H1 (cell line): Measurements from ENCODE around the gene DKK3. TPM values are rescaled to one million over a fixed set of nuclear protein-coding genes. Genes with fewer than 3 reads are reported as not detected.

Experiments
- CTCF ChIA-PET: fragments of 300-600 bp; sonication (Branson Sonifier 250); formaldehyde crosslinking; loops from one replicate; lab custom pipeline; 2021; ENCODE audit not compliant: partially characterized antibody; lab: Charles Lee
- POLR2A ChIA-PET: fragments of 300-600 bp; sonication (Branson Sonifier 250); formaldehyde crosslinking; loops from one replicate; lab custom pipeline; 2021; ENCODE audit warnings: inconsistent platforms; ENCODE audit not compliant: partially characterized antibody; lab: Charles Lee
- DNase-seq, 2 experiments: peaks; one replicate each; pipeline versions ENCODE4 v3.0.0 to v3.0.0-alpha.2; 2010 to 2022; ENCODE audit warnings: low spot score in 2 of 2, low read depth in 1 of 2, mixed read lengths in 1 of 2
- FAIRE-seq: peaks from 2 replicates; lab custom pipeline; 2011; peaks lifted over from hg19 to GRCh38; lab: Jason Lieb, UNC
- H2AFZ ChIP-seq: 2 replicates; pipeline ENCODE4 v1.8.1; 2012; ENCODE audit warnings: low read length, inconsistent platforms
- H2AK5ac ChIP-seq: 2 replicates; pipeline ENCODE4 v1.6.1; 2013; ENCODE audit warnings: low read depth, low read length
- H2BK120ac ChIP-seq: replicated peaks from 2 replicates; pipeline ENCODE3; 2013; ENCODE audit warnings: low read depth, low read length, inconsistent platforms
- H2BK12ac ChIP-seq: 2 replicates; pipeline ENCODE4 v1.6.1; 2013; ENCODE audit warnings: low read depth, low read length
- H2BK15ac ChIP-seq: 2 replicates; pipeline ENCODE4 v1.6.1; 2013; ENCODE audit warnings: low read length
- H2BK20ac ChIP-seq: 2 replicates; pipeline ENCODE4 v1.6.1; 2013; ENCODE audit warnings: low read length
- H2BK5ac ChIP-seq: 2 replicates; pipeline ENCODE4 v1.6.1; 2013; ENCODE audit warnings: low read depth, low read length
- H3K14ac ChIP-seq: 2 replicates; pipeline ENCODE4 v1.6.1; 2013; ENCODE audit warnings: inconsistent platforms; ENCODE audit not compliant: insufficient read length
- H3K18ac ChIP-seq: 2 replicates; pipeline ENCODE4 v1.6.1; 2013; ENCODE audit warnings: low read length; ENCODE audit errors: extremely low read depth
- H3K23ac ChIP-seq: 2 replicates; pipeline ENCODE4 v1.6.1; 2013; ENCODE audit warnings: inconsistent platforms; ENCODE audit not compliant: insufficient read length
- H3K23me2 ChIP-seq: 2 replicates; pipeline ENCODE4 v1.6.1; 2013; ENCODE audit warnings: low read depth, low read length
- H3K27ac ChIP-seq: 2 replicates; pipeline ENCODE4 v1.6.1; 2011; ENCODE audit warnings: low read depth, low read length, inconsistent platforms
- H3K27me3 ChIP-seq, 4 experiments: replicated peaks in 1 of 4; 1 replicate in 1 of 4; 2 replicates in 3 of 4; pipeline versions ENCODE4 v1.6.1 to v1.8.1; 2011 to 2013; ENCODE audit warnings: low read length in 3 of 4, mild to moderate bottlenecking in 3 of 4, inconsistent platforms in 2 of 4, mixed read lengths in 2 of 4, moderate library complexity in 1 of 4; ENCODE audit not compliant: control insufficient read depth in 3 of 4, insufficient read depth in 3 of 4; ENCODE audit errors: extremely low read depth in 1 of 4
- H3K36me3 ChIP-seq, 4 experiments: 2 replicates each; pipeline versions ENCODE4 v1.6.1 to v1.8.1; 2011 to 2013; ENCODE audit warnings: mild to moderate bottlenecking in 4 of 4, low read length in 3 of 4, moderate library complexity in 2 of 4, control low read depth in 1 of 4, inconsistent platforms in 1 of 4; ENCODE audit not compliant: insufficient read depth in 4 of 4, control insufficient read depth in 2 of 4
- H3K4ac ChIP-seq: replicated peaks from 2 replicates; pipeline ENCODE3; 2013; ENCODE audit warnings: low read length, low read depth, mixed read lengths, inconsistent platforms; ENCODE audit not compliant: insufficient read length
- H3K4me1 ChIP-seq, 4 experiments: replicated peaks in 1 of 4; 1 replicate in 1 of 4; 2 replicates in 3 of 4; pipeline versions ENCODE4 v1.6.1 to v1.8.1; 2011 to 2013; ENCODE audit warnings: low read length in 3 of 4, inconsistent platforms in 2 of 4, mixed read lengths in 1 of 4; ENCODE audit not compliant: insufficient read depth in 4 of 4, control insufficient read depth in 3 of 4
- H3K4me2 ChIP-seq, 2 experiments: 2 replicates each; pipeline versions ENCODE4 v1.6.1 to v1.8.1; 2011 to 2013; ENCODE audit warnings: low read depth in 2 of 2, low read length in 2 of 2, control low read depth in 1 of 2, inconsistent platforms in 1 of 2, mild to moderate bottlenecking in 1 of 2; ENCODE audit not compliant: insufficient read depth in 1 of 2
- H3K4me3 ChIP-seq, 4 experiments: fragments of 200-600, 300-600 bp in 1 of 4; sonication (generic), shearing (Covaris generic), sonication (Bioruptor Twin) in 1 of 4; 2 replicates each; pipeline versions ENCODE4 v1.5.1 to v1.8.1; 2011 to 2016; ENCODE audit warnings: low read length in 4 of 4, low read depth in 3 of 4, control low read depth in 2 of 4, inconsistent platforms in 2 of 4, mild to moderate bottlenecking in 2 of 4, mixed read lengths in 1 of 4, moderate library complexity in 1 of 4; ENCODE audit not compliant: insufficient read depth in 2 of 4; ENCODE audit errors: extremely low read depth in 1 of 4
- H3K56ac ChIP-seq: replicated peaks from 2 replicates; pipeline ENCODE3; 2013; ENCODE audit warnings: low read depth, mild to moderate bottlenecking, mixed read lengths, low read length, inconsistent platforms; ENCODE audit not compliant: insufficient read length
- H3K79me1 ChIP-seq: 2 replicates; pipeline ENCODE4 v1.6.1; 2013; ENCODE audit warnings: low read depth, low read length, control low read depth
- H3K79me2 ChIP-seq, 2 experiments: 2 replicates each; pipeline versions ENCODE4 v1.6.1 to v1.8.1; 2012 to 2013; ENCODE audit warnings: low read length in 2 of 2, mild to moderate bottlenecking in 2 of 2, inconsistent platforms in 1 of 2; ENCODE audit not compliant: insufficient read depth in 2 of 2, control insufficient read depth in 1 of 2
- H3K9ac ChIP-seq, 4 experiments: replicated peaks in 1 of 4; 1 replicate in 1 of 4; 2 replicates in 3 of 4; pipeline versions ENCODE4 v1.6.1 to v1.8.1; 2011 to 2013; ENCODE audit warnings: low read depth in 3 of 4, low read length in 3 of 4, control low read depth in 2 of 4, mild to moderate bottlenecking in 2 of 4, moderate library complexity in 2 of 4, inconsistent platforms in 1 of 4; ENCODE audit errors: extremely low read depth in 1 of 4
- H3K9me3 ChIP-seq, 2 experiments: 2 replicates each; pipeline versions ENCODE4 v1.6.1 to v1.8.1; 2012 to 2013; ENCODE audit warnings: mild to moderate bottlenecking in 2 of 2, moderate library complexity in 2 of 2, control low read depth in 1 of 2, inconsistent platforms in 1 of 2, low read depth in 1 of 2, low read length in 1 of 2, mixed read lengths in 1 of 2; ENCODE audit not compliant: insufficient read depth in 2 of 2
- H4K20me1 ChIP-seq, 2 experiments: replicated peaks in 1 of 2; 2 replicates each; pipeline versions ENCODE3 to v1.8.1; 2011 to 2013; ENCODE audit warnings: inconsistent platforms in 2 of 2, low read length in 2 of 2, mild to moderate bottlenecking in 1 of 2; ENCODE audit not compliant: insufficient read depth in 2 of 2, control insufficient read depth in 1 of 2
- H4K5ac ChIP-seq: 2 replicates; pipeline ENCODE4 v1.6.1; 2013; ENCODE audit warnings: low read length, low read depth, mixed read lengths, inconsistent platforms; ENCODE audit not compliant: insufficient read length
- H4K8ac ChIP-seq: 2 replicates; pipeline ENCODE4 v1.8.0; 2013; ENCODE audit warnings: mild to moderate bottlenecking, moderate library complexity, low read length, inconsistent platforms; ENCODE audit not compliant: insufficient read depth; ENCODE audit errors: extremely low read depth
- H4K91ac ChIP-seq: replicated peaks from 2 replicates; pipeline ENCODE3; 2013; ENCODE audit warnings: low read length, mixed read lengths, inconsistent platforms; ENCODE audit not compliant: insufficient read length
- E2F6 ChIP-seq: IDR thresholded peaks from 2 replicates; pipeline ENCODE4 v1.6.1; 2012; ENCODE audit warnings: inconsistent platforms
- MAX ChIP-seq: IDR thresholded peaks from 2 replicates; pipeline ENCODE4 v1.6.1; 2012; ENCODE audit warnings: inconsistent platforms
- SP1 ChIP-seq: IDR thresholded peaks from 2 replicates; pipeline ENCODE4 v1.6.1; 2011; ENCODE audit warnings: low read depth, low read length
- SRF ChIP-seq: IDR thresholded peaks from 2 replicates; pipeline ENCODE4 v1.6.1; 2011; ENCODE audit warnings: mild to moderate bottlenecking, low read depth, low read length, moderate library complexity
- WGBS, 2 experiments: shearing (Covaris generic) in 1 of 2; methylation state at CpG; one replicate each; pipeline versions ENCODE4 v1.1.6 to v1.1.7; 2013 to 2015; ENCODE audit warnings: low lambda C conversion rate in 2 of 2, mixed read lengths in 2 of 2, inconsistent platforms in 1 of 2, low coverage in 1 of 2, missing lambda C conversion rate in 1 of 2; ENCODE audit not compliant: insufficient replicate concordance in 2 of 2, insufficient coverage in 1 of 2, insufficient read length in 1 of 2; ENCODE audit errors: extremely low coverage in 1 of 2, missing lambda C conversion rate in 1 of 2; 5-methylcytosine and 5-hydroxymethylcytosine counted together
- polyA plus RNA-seq, 7 experiments: library from polyadenylated mRNA; depleted of rRNA in 3 of 7; stranded (reverse) in 5 of 7; unstranded in 2 of 7; fragments of >200 nt in 5 of 7; fragments of 200-250 nt in 2 of 7; gene quantifications; 1 replicate in 5 of 7; 2 replicates in 1 of 7; 4 replicates in 1 of 7; pipeline versions ENCODE4 v1.2.1 to v1.2.3, GENCODE V29; 2011 to 2013; ENCODE audit warnings: missing spikeins in 2 of 7, mixed read lengths in 2 of 7
- total RNA-seq: library from RNA; stranded (reverse); fragmentation: NEBNext Ultra II Directional; extraction: Animal tissue kit (Norgen Biotek cat#: 25700); gene quantifications from 2 replicates; pipeline ENCODE4 v1.2.1, GENCODE V29; 2021
- TF ChIP-seq, protein P1 (sequence below), 3 experiments: IDR thresholded peaks; 1 replicate in 2 of 3; 2 replicates in 1 of 3; pipeline versions ENCODE4 v1.5.1 to v1.6.1; 2011; ENCODE audit warnings: low read length in 3 of 3, mild to moderate bottlenecking in 3 of 3, inconsistent platforms in 2 of 3, low read depth in 1 of 3, moderate library complexity in 1 of 3; ENCODE audit not compliant: insufficient read depth in 1 of 3; ENCODE audit errors: control extremely low read depth in 1 of 3

The DKK3 gene
- total and polyA plus RNA-seq, 2 of the 8 experiments (the other 6 are each of a cell fraction or from before 2014, with no cell fraction given) = 30.0 to 40.1 TPM

GRCh38 chr11:11987503-11988022 is 20.9 kb downstream of the DKK3 start:
- no peak overlapping the region for H2AK5ac ChIP-seq
- no peak overlapping the region for H3K4me2 ChIP-seq
- ChIA-PET POLR2A (no interaction called here), CTCF (interaction anchor here (0.6 to 2.8 kb wide), 12 partner anchors 8 to 99 kb away, joined by 3 to 15 read pairs (median 4); no protein-coding TSS in a partner anchor)
- H3K56ac ChIP-seq = no peak overlapping the region
- no peak overlapping the region for H3K18ac ChIP-seq
- DNase-seq (no peak), FAIRE-seq (no peak)
- no peak overlapping the region for H3K14ac ChIP-seq
- no peak overlapping the region for H2AFZ ChIP-seq
- no peak overlapping the region for H2BK15ac ChIP-seq
- no peak overlapping the region for H4K8ac ChIP-seq
- no peak overlapping the region for H3K4me3 ChIP-seq
- no peak overlapping the region for H2BK12ac ChIP-seq
- no peak overlapping the region for H4K91ac ChIP-seq
- H3K27ac ChIP-seq = no peak overlapping the region
- no peaks in the 10 kb centered on the region for H3K36me3 ChIP-seq
- H2BK20ac ChIP-seq = no peak overlapping the region
- H4K20me1 ChIP-seq = no peaks in the 10 kb centered on the region
- no peak overlapping the region for H2BK120ac ChIP-seq
- H3K27me3 ChIP-seq = no peaks in the 10 kb centered on the region
- no peak overlapping the region for H4K5ac ChIP-seq
- H3K23me2 ChIP-seq = no peaks in the 10 kb centered on the region
- H3K79me1 ChIP-seq = no peaks in the 10 kb centered on the region
- H3K9me3 ChIP-seq = no peaks in the 10 kb centered on the region
- no peak overlapping the region for H2BK5ac ChIP-seq
- WGBS, 2 experiments = 85% methylated on average over 1 of the region's 1 CpG; no CpG with 5 or more reads in 1 of the 2 experiments
- TF ChIP-seq SRF = peak; percentile 60
- no peak for TF ChIP-seq SP1
- TF ChIP-seq, protein P1, sequence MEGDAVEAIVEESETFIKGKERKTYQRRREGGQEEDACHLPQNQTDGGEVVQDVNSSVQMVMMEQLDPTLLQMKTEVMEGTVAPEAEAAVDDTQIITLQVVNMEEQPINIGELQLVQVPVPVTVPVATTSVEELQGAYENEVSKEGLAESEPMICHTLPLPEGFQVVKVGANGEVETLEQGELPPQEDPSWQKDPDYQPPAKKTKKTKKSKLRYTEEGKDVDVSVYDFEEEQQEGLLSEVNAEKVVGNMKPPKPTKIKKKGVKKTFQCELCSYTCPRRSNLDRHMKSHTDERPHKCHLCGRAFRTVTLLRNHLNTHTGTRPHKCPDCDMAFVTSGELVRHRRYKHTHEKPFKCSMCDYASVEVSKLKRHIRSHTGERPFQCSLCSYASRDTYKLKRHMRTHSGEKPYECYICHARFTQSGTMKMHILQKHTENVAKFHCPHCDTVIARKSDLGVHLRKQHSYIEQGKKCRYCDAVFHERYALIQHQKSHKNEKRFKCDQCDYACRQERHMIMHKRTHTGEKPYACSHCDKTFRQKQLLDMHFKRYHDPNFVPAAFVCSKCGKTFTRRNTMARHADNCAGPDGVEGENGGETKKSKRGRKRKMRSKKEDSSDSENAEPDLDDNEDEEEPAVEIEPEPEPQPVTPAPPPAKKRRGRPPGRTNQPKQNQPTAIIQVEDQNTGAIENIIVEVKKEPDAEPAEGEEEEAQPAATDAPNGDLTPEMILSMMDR (IDR thresholded peaks at IDR 0.05; ENCODE audit: control extremely low read depth in 1 of 3, insufficient read depth in 1 of 3, low read depth in 1 of 3, low read length in 3 of 3) = peak in 1 of 3 experiments; percentile 39; a peak in 1 of 4 replicates
- peak; percentile 70; the same call in 1 of the 2 replicates for TF ChIP-seq E2F6
- TF ChIP-seq MAX = peak; percentile 85
- H3K9ac ChIP-seq = no peak overlapping the region
- H3K4me1 ChIP-seq = peaks cover 0 to 7% (median 1%) of the 10 kb centered on the region in 4 experiments; a peak in 3 of 7 replicates
- H3K23ac ChIP-seq = no peak overlapping the region
- H3K79me2 ChIP-seq = no peaks in the 10 kb centered on the region
- no peak overlapping the region for H3K4ac ChIP-seq
